HUES48 (cell line): ENCODE measurements around the gene IGF2R.
"Not testable (repeated sequence)": the region's sequence is repeated elsewhere in the genome, so short reads cannot be mapped to it uniquely, and the experiment has no call there.

ENCODE experiments used
- H3K27ac ChIP-seq: one replicate; pipeline ENCODE4 v1.7.0; 2013; ENCODE audit warnings: low read depth, low read length, inconsistent platforms
- H3K27me3 ChIP-seq: 2 replicates; pipeline ENCODE4 v1.6.1; 2013; ENCODE audit warnings: mild to moderate bottlenecking, low read length; ENCODE audit not compliant: control insufficient read depth, insufficient read depth
- H3K36me3 ChIP-seq: 2 replicates; pipeline ENCODE4 v1.6.1; 2013; ENCODE audit warnings: low read length; ENCODE audit not compliant: control insufficient read depth, insufficient read depth
- H3K4me1 ChIP-seq: 2 replicates; pipeline ENCODE4 v1.6.1; 2013; ENCODE audit warnings: mild to moderate bottlenecking, low read length; ENCODE audit not compliant: control insufficient read depth, insufficient read depth
- H3K4me3 ChIP-seq: 2 replicates; pipeline ENCODE4 v1.5.1; 2013; ENCODE audit warnings: mild to moderate bottlenecking, low read depth, low read length
- H3K9ac ChIP-seq: 2 replicates; pipeline ENCODE4 v1.6.1; 2013; ENCODE audit warnings: mild to moderate bottlenecking, low read depth, low read length, moderate library complexity
- H3K9me3 ChIP-seq: 2 replicates; pipeline ENCODE4 v1.6.1; 2013; ENCODE audit warnings: low read length; ENCODE audit not compliant: control insufficient read depth, insufficient read depth

Gene IGF2R

DNA sequence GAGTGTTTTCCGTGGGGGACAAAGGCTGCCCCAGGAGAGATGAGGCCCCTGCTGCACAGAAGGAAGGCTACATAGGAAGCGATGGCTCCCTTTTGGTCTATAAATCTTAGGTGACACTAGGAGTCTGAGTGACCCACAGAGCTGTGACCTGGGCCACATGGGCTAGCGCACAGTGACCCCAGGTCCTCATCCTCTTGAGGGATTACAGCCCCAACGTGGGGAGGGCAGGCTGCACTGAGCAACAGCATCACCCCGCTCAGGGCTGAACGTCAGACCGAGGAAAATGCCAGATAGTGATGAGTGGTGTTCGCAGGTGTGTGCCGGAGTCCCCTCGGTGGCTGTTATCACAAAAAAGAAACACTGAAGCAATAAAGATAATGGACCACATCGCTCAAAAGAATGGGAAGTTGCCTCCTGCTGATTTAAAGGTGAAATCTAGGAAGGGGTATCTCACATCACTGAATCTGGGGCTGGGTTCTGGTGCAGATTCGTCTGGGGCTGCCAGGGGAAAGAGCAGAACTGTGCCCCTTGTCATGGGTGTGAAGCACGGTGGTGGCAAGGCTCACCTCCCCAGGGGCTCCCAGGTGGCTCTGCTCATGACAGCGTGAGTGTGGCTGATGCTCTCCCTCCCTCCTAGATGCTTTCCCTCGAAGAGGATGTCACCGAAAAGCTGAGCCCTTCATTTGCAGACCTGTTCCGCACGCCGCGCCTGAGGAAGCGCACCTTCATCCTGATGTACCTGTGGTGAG, 167.2 kb downstream of the IGF2R start:
- no peaks in the 10 kb centered on the region for H3K9me3 ChIP-seq
- no peak overlapping the region for H3K4me3 ChIP-seq

DNA sequence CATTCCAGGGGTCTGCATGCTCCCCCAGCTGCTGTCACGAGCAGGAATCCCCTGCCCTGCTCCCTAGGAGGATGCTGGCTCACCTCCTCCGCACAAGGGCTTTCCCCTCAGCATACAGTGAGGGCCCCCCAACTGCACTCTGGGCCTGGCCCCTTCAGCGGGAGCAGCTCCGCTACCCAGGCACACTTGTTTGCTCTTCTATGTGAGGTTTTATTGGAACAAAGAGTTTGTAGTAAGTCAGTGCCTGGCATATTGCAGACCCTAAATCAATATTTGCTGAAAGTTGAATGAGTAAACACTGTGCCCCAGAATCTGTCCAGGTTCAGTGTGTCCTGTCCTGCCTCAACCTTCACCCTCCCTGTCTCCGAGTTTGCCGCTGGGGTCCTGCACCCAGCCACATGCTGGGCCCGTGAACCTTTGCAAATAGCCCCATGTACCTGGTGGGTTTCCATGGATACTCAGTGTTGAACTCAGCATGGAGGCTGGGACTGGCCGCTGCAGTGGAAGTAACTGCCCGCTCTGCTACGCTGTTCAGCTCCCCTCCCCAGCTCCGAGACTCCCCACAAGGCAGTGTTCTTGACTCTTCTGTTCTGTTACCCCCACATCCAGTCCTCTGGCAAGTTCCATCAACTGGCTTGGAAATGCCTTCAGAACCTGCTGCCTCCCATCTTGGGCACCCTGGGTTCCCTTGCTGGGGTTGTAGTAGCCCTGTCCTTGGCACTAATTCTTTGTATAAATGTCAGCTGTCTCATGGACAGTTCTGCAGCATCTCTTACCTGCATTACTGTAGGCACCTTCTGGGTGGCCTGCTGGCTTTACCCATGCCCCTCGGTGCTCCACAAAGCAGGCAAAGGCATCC, 168.5 kb downstream of the IGF2R start:
- Histone ChIP-seq H3K27ac (no peak overlapping the region), H3K27me3 (0 out of 2 replicates have a peak, but pooled peaks cover 7% of the 10 kb centered on the region), H3K9me3 (no peaks in the 10 kb centered on the region), H3K36me3 (no peaks in the 10 kb centered on the region), H3K4me1 (peaks cover 15% of the 10 kb centered on the region), H3K9ac (no peak overlapping the region), H3K4me3 (no peak overlapping the region)

More for the DNA sequence above, 167.2 kb downstream of the IGF2R start:
- no peak overlapping the region for H3K27ac ChIP-seq
- H3K4me1 ChIP-seq, result peaks cover 22% of the 10 kb centered on the region
- H3K9ac ChIP-seq, result no peak overlapping the region
- H3K27me3 ChIP-seq, result 0 out of 2 replicates have a peak, but pooled peaks cover 7% of the 10 kb centered on the region
- H3K36me3 ChIP-seq, result no peaks in the 10 kb centered on the region

DNA sequence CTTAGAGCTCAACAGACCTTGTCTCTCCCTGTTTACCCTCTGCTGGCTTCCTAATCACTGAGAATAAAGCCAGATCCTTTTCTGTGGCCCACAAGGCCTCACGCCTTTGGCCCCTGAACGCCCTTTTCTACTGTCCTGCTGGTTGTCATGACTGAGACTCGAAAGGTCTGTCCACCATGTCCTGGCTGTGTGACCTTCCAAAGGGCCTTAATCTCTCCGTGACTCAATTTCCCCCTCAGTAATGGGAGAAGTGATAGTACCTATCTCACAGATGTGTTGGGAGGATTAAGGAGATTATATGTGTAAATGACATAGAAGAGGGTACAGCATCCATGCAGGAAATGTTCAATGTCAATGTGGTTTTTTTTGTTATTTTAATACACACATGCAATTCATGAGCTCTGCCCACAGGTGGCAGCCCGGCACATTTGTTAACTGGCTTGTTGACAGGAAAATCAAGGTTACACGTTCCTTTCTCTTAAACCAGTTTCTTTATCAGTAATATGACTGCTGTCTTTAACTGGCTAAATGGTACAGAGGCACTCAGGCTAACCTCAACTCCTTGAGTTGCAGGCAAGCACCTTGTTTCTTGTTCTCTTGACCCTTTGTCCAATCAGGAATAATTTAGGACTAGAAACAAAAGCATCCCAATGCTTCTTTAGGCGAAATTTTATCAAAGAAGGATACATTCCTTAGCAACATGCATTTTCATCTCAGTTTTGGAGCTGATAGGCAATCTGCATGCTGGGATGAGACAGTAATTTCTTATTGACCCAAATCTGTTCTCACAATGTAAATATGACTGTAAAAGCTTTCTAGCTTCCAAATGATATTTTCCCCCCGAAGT, 169.3 kb downstream of the IGF2R start:
- Histone ChIP-seq H3K9me3 (no peaks in the 10 kb centered on the region), H3K27me3 (0 out of 2 replicates have a peak, but pooled peaks cover 3% of the 10 kb centered on the region), H3K27ac (no peak overlapping the region), H3K9ac (no peak overlapping the region), H3K4me3 (no peak overlapping the region), H3K4me1 (peaks cover 7% of the 10 kb centered on the region), H3K36me3 (no peaks in the 10 kb centered on the region)

DNA sequence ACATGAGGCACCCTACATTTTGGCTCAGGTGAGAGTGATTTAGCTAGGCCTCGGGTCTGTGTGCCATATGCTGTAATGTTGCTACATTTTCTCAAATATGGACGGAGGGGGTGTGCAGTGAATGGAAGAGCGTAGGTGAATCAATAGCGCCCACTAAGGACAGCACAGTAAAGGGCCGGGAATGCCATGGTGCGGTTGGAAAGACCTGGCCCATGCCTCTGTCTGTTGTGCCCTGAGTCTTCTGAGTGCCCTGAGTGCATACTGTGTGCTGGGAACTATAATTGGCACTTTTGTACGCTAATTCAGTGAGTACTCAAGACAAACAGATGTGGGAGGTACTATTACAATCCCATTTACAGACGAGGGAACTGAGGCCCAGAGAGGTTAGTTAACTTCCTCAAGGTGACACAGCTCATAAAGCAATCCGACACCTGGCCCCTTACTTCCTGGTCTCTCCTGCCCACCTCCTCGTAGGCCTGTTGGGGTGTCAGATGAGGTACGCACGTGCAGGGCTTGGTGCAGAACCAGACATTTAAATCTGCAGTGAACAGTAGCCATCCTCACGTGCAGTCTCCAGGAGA, 170.0 kb downstream of the IGF2R start:
- no peak overlapping the region for H3K4me3 ChIP-seq
- peaks cover 4% of the 10 kb centered on the region for H3K4me1 ChIP-seq
- no peak overlapping the region for H3K9ac ChIP-seq
- no peaks in the 10 kb centered on the region for H3K27me3 ChIP-seq
- no peak overlapping the region for H3K27ac ChIP-seq
- H3K36me3 ChIP-seq, result no peaks in the 10 kb centered on the region
- no peaks in the 10 kb centered on the region for H3K9me3 ChIP-seq

DNA sequence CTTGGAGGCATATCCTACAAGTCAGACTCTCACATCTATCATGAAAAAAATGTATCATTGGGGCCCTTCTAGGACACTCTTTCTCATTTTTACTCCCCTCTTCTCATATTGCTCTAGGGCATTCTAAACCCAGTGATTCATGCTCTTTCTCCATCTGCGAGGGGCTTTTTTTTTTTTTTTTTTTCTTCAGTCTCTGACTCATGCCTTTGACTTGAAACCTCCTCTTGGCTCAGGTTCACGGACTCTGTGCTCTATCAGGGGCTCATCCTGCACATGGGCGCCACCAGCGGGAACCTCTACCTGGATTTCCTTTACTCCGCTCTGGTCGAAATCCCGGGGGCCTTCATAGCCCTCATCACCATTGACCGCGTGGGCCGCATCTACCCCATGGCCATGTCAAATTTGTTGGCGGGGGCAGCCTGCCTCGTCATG, 170.6 kb downstream of the IGF2R start:
- Histone ChIP-seq H3K4me3 (no peak overlapping the region), H3K36me3 (no peaks in the 10 kb centered on the region), H3K9ac (no peak overlapping the region), H3K27me3 (no peaks in the 10 kb centered on the region), H3K9me3 (no peaks in the 10 kb centered on the region), H3K4me1 (peaks cover 4% of the 10 kb centered on the region), H3K27ac (no peak overlapping the region)

DNA sequence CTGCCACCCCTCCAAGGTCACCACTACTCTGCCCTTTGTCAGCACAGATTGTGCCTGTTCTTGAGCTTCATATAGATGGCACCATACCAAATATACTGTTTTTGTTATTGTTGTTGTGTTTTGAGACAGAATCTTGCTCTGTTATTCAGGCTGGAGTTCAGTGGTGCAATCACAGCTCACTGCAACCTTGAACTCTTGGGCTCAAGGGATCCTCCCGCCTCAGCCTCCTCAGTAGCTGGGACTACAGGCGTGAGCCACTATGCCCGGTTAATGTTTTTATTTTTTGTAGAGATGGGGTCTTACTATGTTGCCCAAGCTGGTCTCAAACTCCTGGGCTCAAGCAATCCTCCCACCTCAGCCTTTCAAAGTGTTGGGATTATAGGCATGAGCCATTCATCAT, 171.6 kb downstream of the IGF2R start:
- not testable (repeated sequence) for H3K27me3 ChIP-seq, H3K27ac ChIP-seq, H3K4me3 ChIP-seq, H3K4me1 ChIP-seq, H3K9me3 ChIP-seq, H3K36me3 ChIP-seq, H3K9ac ChIP-seq

DNA sequence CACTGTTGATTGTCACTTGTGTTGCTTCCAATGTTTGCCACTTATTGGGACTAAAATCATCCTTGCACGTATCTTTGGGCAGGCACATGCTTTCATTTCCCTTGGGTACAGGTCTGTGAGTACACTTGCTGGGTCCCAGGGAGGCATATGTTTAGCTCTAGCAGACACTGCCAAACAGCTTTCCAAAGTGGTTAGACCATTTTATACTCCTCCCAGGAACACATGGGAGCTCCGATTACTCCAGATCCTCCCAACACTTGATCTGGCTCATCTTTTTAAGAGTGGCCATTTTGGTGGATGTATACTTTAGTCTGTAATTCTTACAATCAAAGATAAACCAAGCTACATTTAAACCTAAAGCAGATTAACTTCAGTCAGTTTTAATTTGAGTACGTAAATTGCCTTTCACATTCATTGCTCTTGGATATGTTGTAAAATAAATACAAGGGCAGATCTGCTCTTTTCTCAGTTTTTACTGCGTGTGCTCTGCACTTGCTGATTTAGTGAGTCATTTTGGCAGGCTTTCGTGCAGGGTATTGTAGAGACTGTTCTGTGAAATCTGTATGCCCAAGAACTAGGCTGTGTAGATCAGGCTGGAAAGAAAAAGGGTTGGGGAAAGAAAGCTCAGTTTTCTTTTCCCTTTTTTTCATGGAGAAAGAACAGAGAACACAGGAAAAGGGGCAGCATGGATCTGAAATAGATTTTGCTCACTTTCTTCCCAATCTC, 172.3 kb downstream of the IGF2R start:
- no peak overlapping the region for H3K27ac ChIP-seq
- no peaks in the 10 kb centered on the region for H3K27me3 ChIP-seq
- H3K4me3 ChIP-seq, result no peak overlapping the region
- no peaks in the 10 kb centered on the region for H3K9me3 ChIP-seq
- H3K36me3 ChIP-seq, result no peaks in the 10 kb centered on the region
- peaks cover 4% of the 10 kb centered on the region for H3K4me1 ChIP-seq
- no peak overlapping the region for H3K9ac ChIP-seq

DNA sequence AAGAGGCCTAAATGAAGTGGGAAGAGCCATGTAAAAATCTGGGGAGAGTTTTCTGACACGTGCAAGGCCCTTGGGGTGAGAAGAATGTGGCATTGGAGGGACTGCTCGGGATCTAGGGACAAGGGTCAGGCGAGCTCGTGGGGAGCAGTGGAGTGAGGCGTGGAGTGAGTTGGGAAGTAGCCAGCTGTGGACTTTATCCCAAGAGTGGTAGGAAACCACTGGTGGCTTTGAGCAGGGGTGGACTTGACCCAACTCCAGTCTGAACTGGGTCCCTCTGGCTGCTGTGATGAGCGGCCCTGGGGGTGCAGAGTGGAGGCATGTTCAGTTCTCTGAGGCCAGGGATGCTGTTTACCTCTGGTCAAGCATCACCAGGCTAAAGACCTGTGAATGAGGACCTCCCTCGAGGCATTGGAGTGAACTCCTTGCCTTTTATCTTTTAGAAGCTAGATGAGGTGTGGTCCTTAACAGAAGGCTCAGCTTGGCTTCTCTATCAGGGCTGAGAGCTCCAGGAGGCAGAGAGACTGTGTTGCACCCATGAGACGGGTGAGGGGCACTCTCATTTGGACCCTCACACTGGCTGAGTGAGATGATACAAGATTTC, 173.3 kb downstream of the IGF2R start:
- Histone ChIP-seq H3K4me3 (no peak overlapping the region), H3K27me3 (no peaks in the 10 kb centered on the region), H3K9ac (no peak overlapping the region), H3K36me3 (no peaks in the 10 kb centered on the region), H3K27ac (no peak overlapping the region), H3K4me1 (peaks cover 4% of the 10 kb centered on the region), H3K9me3 (no peaks in the 10 kb centered on the region)

DNA sequence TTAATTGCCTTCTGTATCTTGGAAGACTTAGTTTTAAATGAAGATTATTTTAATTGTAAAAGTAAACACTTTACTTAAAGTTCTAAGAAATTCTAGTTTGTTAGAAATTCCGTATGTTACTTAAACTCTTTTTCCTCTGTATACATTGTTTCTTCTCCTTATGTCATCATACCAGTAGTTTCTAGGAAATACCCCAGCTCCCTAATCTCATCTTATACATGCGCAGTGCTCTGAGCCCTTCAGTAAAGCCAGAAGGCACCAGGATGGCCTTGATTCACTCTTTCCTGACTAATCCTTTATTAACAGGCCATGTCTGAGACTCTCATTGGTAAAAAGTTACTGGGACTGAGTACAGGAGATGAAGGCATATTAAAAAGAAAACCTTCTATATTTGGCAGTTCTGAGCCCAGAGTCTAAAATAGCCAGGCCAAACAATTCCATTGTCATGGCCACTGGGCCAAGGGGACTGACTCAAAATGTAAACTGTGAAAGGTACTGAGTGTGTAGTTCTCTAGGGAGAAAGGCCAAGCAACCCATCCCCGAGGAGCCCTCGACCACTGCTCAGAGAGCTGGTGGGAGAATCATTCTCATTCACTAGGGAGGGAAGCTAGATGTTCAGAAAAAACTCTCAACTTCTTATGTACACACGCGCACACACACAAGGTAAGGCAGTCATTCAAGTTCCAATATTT, 177.7 kb downstream of the IGF2R start:
- Histone ChIP-seq H3K27me3 (no peaks in the 10 kb centered on the region), H3K36me3 (no peaks in the 10 kb centered on the region), H3K27ac (no peak overlapping the region), H3K9me3 (no peaks in the 10 kb centered on the region), H3K4me3 (no peak overlapping the region), H3K9ac (no peak overlapping the region), H3K4me1 (no peaks in the 10 kb centered on the region)
